H9 (cell line): ENCODE data around the gene MEX3C. TPM values are rescaled to one million over a fixed set of nuclear protein-coding genes. Genes with fewer than 3 reads are reported as not detected.

ENCODE experiments used
- DNase-seq: peaks from one replicate; pipeline ENCODE4 v3.0.0-alpha.2; 2017
- H2AFZ ChIP-seq: one replicate; pipeline ENCODE4 v1.6.1; 2013; ENCODE audit warnings: mild to moderate bottlenecking, low read length, control low read depth, moderate library complexity
- H2AK5ac ChIP-seq: 2 replicates; pipeline ENCODE4 v1.6.1; 2013; ENCODE audit warnings: low read length, control low read depth, mixed read lengths; ENCODE audit not compliant: insufficient read length
- H2BK120ac ChIP-seq: one replicate; pipeline ENCODE4 v1.6.1; 2013; ENCODE audit warnings: low read depth, mild to moderate bottlenecking, low read length, control low read depth, inconsistent platforms; ENCODE audit not compliant: poor library complexity, severe bottlenecking
- H2BK12ac ChIP-seq: 2 replicates; pipeline ENCODE4 v1.6.1; 2013; ENCODE audit warnings: low read length, control low read depth, mixed read lengths, low read depth; ENCODE audit not compliant: insufficient read length
- H2BK15ac ChIP-seq: 2 replicates; pipeline ENCODE4 v1.6.1; 2013; ENCODE audit warnings: low read depth, low read length, control low read depth
- H2BK20ac ChIP-seq: one replicate; pipeline ENCODE4 v1.6.1; 2013; ENCODE audit warnings: low read depth, mild to moderate bottlenecking, low read length, control low read depth, inconsistent platforms; ENCODE audit not compliant: poor library complexity, severe bottlenecking
- H2BK5ac ChIP-seq: 2 replicates; pipeline ENCODE4 v1.6.1; 2013; ENCODE audit warnings: low read length, control low read depth, mixed read lengths; ENCODE audit not compliant: insufficient read length
- H3K14ac ChIP-seq: 2 replicates; pipeline ENCODE4 v1.6.1; 2013; ENCODE audit warnings: low read length, control low read depth; ENCODE audit not compliant: insufficient read depth
- H3K18ac ChIP-seq: 2 replicates; pipeline ENCODE4 v1.6.1; 2013; ENCODE audit warnings: low read depth, mild to moderate bottlenecking, mixed read lengths, low read length, control low read depth; ENCODE audit not compliant: insufficient read length
- H3K23ac ChIP-seq: 2 replicates; pipeline ENCODE4 v1.6.1; 2013; ENCODE audit warnings: low read length, control low read depth, mixed read lengths, low read depth; ENCODE audit not compliant: insufficient read length
- H3K23me2 ChIP-seq: 2 replicates; pipeline ENCODE4 v1.6.1; 2013; ENCODE audit warnings: low read depth, mild to moderate bottlenecking, mixed read lengths, low read length, control low read depth; ENCODE audit not compliant: insufficient read length, poor library complexity, severe bottlenecking
- H3K27ac ChIP-seq: 2 replicates; pipeline ENCODE4 v1.5.1; 2013; ENCODE audit warnings: low read length, control low read depth, mixed read lengths, low read depth; ENCODE audit not compliant: insufficient read length
- H3K27me3 ChIP-seq: 2 replicates; pipeline ENCODE4 v1.6.1; 2013; ENCODE audit warnings: low read length, control low read depth, inconsistent platforms; ENCODE audit not compliant: insufficient read depth
- H3K4ac ChIP-seq: 2 replicates; pipeline ENCODE4 v1.6.1; 2013; ENCODE audit warnings: low read depth, mild to moderate bottlenecking, control low read depth, inconsistent platforms, low read length, moderate library complexity
- H3K4me1 ChIP-seq: 2 replicates; pipeline ENCODE4 v1.6.1; 2013; ENCODE audit warnings: low read length, control low read depth, inconsistent platforms; ENCODE audit not compliant: insufficient read depth
- H3K4me2 ChIP-seq: 2 replicates; pipeline ENCODE4 v1.6.1; 2013; ENCODE audit warnings: low read length, control low read depth, mixed read lengths; ENCODE audit not compliant: insufficient read length, insufficient read depth
- H3K56ac ChIP-seq: 2 replicates; pipeline ENCODE4 v1.6.1; 2013; ENCODE audit warnings: low read depth, mild to moderate bottlenecking, mixed read lengths, low read length, control low read depth; ENCODE audit not compliant: insufficient read length
- H3K79me1 ChIP-seq: 2 replicates; pipeline ENCODE4 v1.6.1; 2013; ENCODE audit warnings: low read depth, mild to moderate bottlenecking, moderate library complexity, low read length, control low read depth, inconsistent platforms; ENCODE audit not compliant: insufficient read depth, poor library complexity, severe bottlenecking
- H3K79me2 ChIP-seq: 2 replicates; pipeline ENCODE4 v1.6.1; 2013; ENCODE audit warnings: low read length, control low read depth, inconsistent platforms; ENCODE audit not compliant: insufficient read depth
- H3K9ac ChIP-seq: 2 replicates; pipeline ENCODE4 v1.6.1; 2013; ENCODE audit warnings: low read length, control low read depth, mixed read lengths; ENCODE audit not compliant: insufficient read length; ENCODE audit errors: extremely low read depth
- H3K9me3 ChIP-seq: one replicate; pipeline ENCODE4 v1.6.1; 2013; ENCODE audit warnings: low read depth, low read length, inconsistent platforms; ENCODE audit not compliant: control insufficient read depth
- H3T11ph ChIP-seq: one replicate; pipeline ENCODE4 v1.6.1; 2013; ENCODE audit warnings: mild to moderate bottlenecking, low read length, control low read depth, inconsistent platforms
- H4K20me1 ChIP-seq: one replicate; pipeline ENCODE4 v1.6.1; 2013; ENCODE audit not compliant: control insufficient read depth, insufficient read length, insufficient read depth
- H4K5ac ChIP-seq: 2 replicates; pipeline ENCODE4 v1.6.1; 2013; ENCODE audit warnings: low read depth, mild to moderate bottlenecking, mixed read lengths, low read length, control low read depth; ENCODE audit not compliant: insufficient read length
- H4K8ac ChIP-seq: replicated peaks from 2 replicates; pipeline ENCODE4 v1.6.1; 2013; ENCODE audit warnings: low read length, control low read depth, mixed read lengths, low read depth; ENCODE audit not compliant: insufficient read length
- H4K91ac ChIP-seq: 2 replicates; pipeline ENCODE4 v1.6.1; 2013; ENCODE audit warnings: low read depth, mild to moderate bottlenecking, moderate library complexity, mixed read lengths, low read length, control low read depth; ENCODE audit not compliant: insufficient read length
- H3K27ac Mint-ChIP-seq, 3 experiments: 2 replicates in 2 of 3; 3 replicates in 1 of 3; pipeline ENCODE4 v1.8.0; 2020 to 2021; ENCODE audit warnings: mixed read lengths in 3 of 3, mild to moderate bottlenecking in 1 of 3, moderate library complexity in 1 of 3
- H3K27me3 Mint-ChIP-seq: 2 replicates; pipeline ENCODE4 v1.8.0; 2021; ENCODE audit warnings: low read depth, mild to moderate bottlenecking, moderate library complexity, mixed read lengths
- H3K36me3 Mint-ChIP-seq, 3 experiments: 2 replicates in 2 of 3; 3 replicates in 1 of 3; pipeline ENCODE4 v1.8.0; 2020 to 2021; ENCODE audit warnings: low read depth in 3 of 3, mixed read lengths in 3 of 3; ENCODE audit not compliant: insufficient read depth in 1 of 3
- H3K4me1 Mint-ChIP-seq, 2 experiments: 2 replicates each; pipeline ENCODE4 v1.8.0; 2020; ENCODE audit warnings: mixed read lengths in 2 of 2
- H3K4me3 Mint-ChIP-seq, 2 experiments: 2 replicates in 1 of 2; 3 replicates in 1 of 2; pipeline ENCODE4 v1.8.0; 2020 to 2021; ENCODE audit warnings: mild to moderate bottlenecking in 2 of 2, mixed read lengths in 2 of 2, moderate library complexity in 1 of 2
- H3K9me3 Mint-ChIP-seq, 2 experiments: 2 replicates in 1 of 2; 3 replicates in 1 of 2; pipeline ENCODE4 v1.8.0; 2020; ENCODE audit warnings: mild to moderate bottlenecking in 2 of 2, mixed read lengths in 2 of 2, moderate library complexity in 1 of 2
- CTCF ChIP-seq: fragments of 200-600 bp; sonication (generic); conservative IDR thresholded peaks from 3 replicates; pipeline ENCODE4 v1.8.0; 2021; ENCODE audit warnings: antibody characterized with exemption, mild to moderate bottlenecking
- WGBS: extraction: QIAGEN DNeasy Blood & Tissue Kit; methylation state at CpG from one replicate; pipeline ENCODE4 v1.1.7; 2013; ENCODE audit warnings: missing lambda C conversion rate, low lambda C conversion rate, mixed read lengths; ENCODE audit not compliant: insufficient read length; ENCODE audit errors: extremely low coverage; 5-methylcytosine and 5-hydroxymethylcytosine counted together
- total RNA-seq: library from RNA; stranded (reverse); gene quantifications from 2 replicates; pipeline ENCODE4 v1.2.1, GENCODE V29; 2021

MEX3C gene
- total RNA-seq, 1 experiment from 2014 or later: 98.1 TPM

DNA sequence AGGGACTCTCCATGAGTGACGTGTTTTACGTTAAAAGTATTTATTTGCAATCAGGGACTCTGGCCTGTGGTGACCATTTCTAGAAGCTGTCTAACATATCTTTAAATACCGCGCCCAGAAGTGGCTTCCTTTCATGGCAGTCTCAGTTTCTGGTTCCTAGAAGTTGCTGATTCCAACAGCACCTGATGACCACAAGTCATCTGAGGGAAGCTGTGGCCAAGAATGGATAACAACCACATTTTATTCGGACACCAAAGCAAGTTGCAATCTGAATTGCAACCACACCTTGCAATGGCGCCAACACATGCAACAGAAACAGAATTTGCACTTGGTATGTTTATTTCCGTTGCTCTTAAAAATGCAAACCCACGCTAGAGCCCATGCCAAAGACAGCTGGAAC is 33.1 kb downstream of the MEX3C start:
- H3K27ac Mint-ChIP-seq: no peak overlapping the region; a peak in 1 of 7 replicates
- no peak; the same call in 2 of the 3 replicates for TF ChIP-seq CTCF
- no CpG with 5 or more reads among the region's 8 CpGs for WGBS

More for the DNA sequence above, 33.1 kb downstream of the MEX3C start:
- H2BK120ac ChIP-seq: no peak overlapping the region
- no peak overlapping the region for H3T11ph ChIP-seq
- Mint-ChIP-seq H3K9me3 (no peaks in the 10 kb centered on the region), H3K4me1 (peaks cover 51 to 57% of the 10 kb centered on the region in 2 experiments), H3K36me3 (peaks cover 0 to 4% (median 2%) of the 10 kb centered on the region in 3 experiments; a peak in 3 of 7 replicates), H3K4me3 (no peak overlapping the region), H3K27me3 (no peaks in the 10 kb centered on the region)
- no peaks in the 10 kb centered on the region for H3K9me3 ChIP-seq
- H2AFZ ChIP-seq: no peak overlapping the region
- no peak overlapping the region for H3K4ac ChIP-seq
- no peak overlapping the region for H3K23ac ChIP-seq
- no peak overlapping the region for H3K14ac ChIP-seq
- no peak overlapping the region for H3K27ac ChIP-seq
- no peak overlapping the region for H3K4me2 ChIP-seq
- peaks cover 13% of the 10 kb centered on the region; the same call in 1 of the 2 replicates for H3K4me1 ChIP-seq
- no peak overlapping the region for H2BK12ac ChIP-seq
- no peak overlapping the region for H3K56ac ChIP-seq
- no peaks in the 10 kb centered on the region for H3K23me2 ChIP-seq
- H3K79me1 ChIP-seq: no peaks in the 10 kb centered on the region
- H4K20me1 ChIP-seq: no peaks in the 10 kb centered on the region
- no peak overlapping the region for H4K91ac ChIP-seq
- H3K18ac ChIP-seq: no peak overlapping the region
- H4K8ac ChIP-seq: no peak overlapping the region
- H3K79me2 ChIP-seq: no peaks in the 10 kb centered on the region
- H3K27me3 ChIP-seq: no peaks in the 10 kb centered on the region
- H4K5ac ChIP-seq: no peak overlapping the region
- no peak overlapping the region for H3K9ac ChIP-seq
- DNase-seq: no peak
- H2BK5ac ChIP-seq: no peak overlapping the region
- no peak overlapping the region for H2AK5ac ChIP-seq
- no peak overlapping the region for H2BK15ac ChIP-seq
- no peak overlapping the region for H2BK20ac ChIP-seq
